K562 (cell line): ENCODE data around the gene EVA1B. TPM values are rescaled to one million over a fixed set of nuclear protein-coding genes. Genes with fewer than 3 reads are reported as not detected.
A peak's percentile ranks its signal among the peaks of the same experiment; 100 is the strongest.

Experiments
- ATAC-seq: fragments of 200-7000 bp; cut with Tn5 transposase; 3 replicates; pipeline ENCODE4 v1.9.1; 2020; ENCODE audit warnings: moderate library complexity
- BruUV-seq: library from RNA; stranded (reverse); fragments of 400-500 nt; replicated peaks from 2 replicates; lab custom pipeline; 2021; lab: Mats Ljungman, UMichigan
- CTCF ChIA-PET: fragments of 300-600 bp; formaldehyde crosslinking; extraction: SDS; loops from one replicate; lab custom pipeline; 2021; ENCODE audit warnings: low intra/inter-chr PET ratio; lab: Yijun Ruan, JAX
- POLR2A ChIA-PET: fragments of 300-600, 350-650 bp; sonication (Branson Sonifier 250); formaldehyde crosslinking; extraction: SDS; loops from one replicate; lab custom pipeline; 2021; ENCODE audit warnings: antibody characterized with exemption, inconsistent platforms; lab: Yijun Ruan, JAX
- DNase-seq, 4 experiments: peaks; one replicate each; pipeline versions ENCODE4 v3.0.0 to v3.0.0-alpha.2; 2011 to 2018; ENCODE audit warnings: low spot score in 3 of 4, mixed read lengths in 3 of 4; ENCODE audit errors: extremely low read depth in 1 of 4
- FAIRE-seq: peaks from 2 replicates; lab custom pipeline; 2011; peaks lifted over from hg19 to GRCh38; lab: Jason Lieb, UNC
- H2AFZ ChIP-seq: 2 replicates; pipeline ENCODE4 v1.6.0; 2011; ENCODE audit warnings: low read depth, low read length, control low read depth, inconsistent platforms
- H3K27ac ChIP-seq: fragments of 200-600 bp; 3 replicates; pipeline ENCODE4 v1.8.0; 2011; ENCODE audit warnings: low read depth, mild to moderate bottlenecking, control low read depth, inconsistent platforms, low read length, moderate library complexity, mixed read lengths; ENCODE audit errors: extremely low read depth
- H3K27me3 ChIP-seq, 2 experiments: fragments of 300-600 bp in 1 of 2; 2 replicates in 1 of 2; 3 replicates in 1 of 2; pipeline versions ENCODE4 v1.6.0 to v1.8.0; 2011; ENCODE audit warnings: inconsistent platforms in 2 of 2, low read length in 2 of 2, mild to moderate bottlenecking in 1 of 2, mixed read lengths in 1 of 2, moderate library complexity in 1 of 2; ENCODE audit not compliant: control insufficient read depth in 2 of 2, insufficient read depth in 2 of 2
- H3K36me3 ChIP-seq: fragments of 300-600 bp; 3 replicates; pipeline ENCODE4 v1.8.0; 2011; ENCODE audit warnings: mild to moderate bottlenecking, low read length, inconsistent platforms; ENCODE audit not compliant: control insufficient read depth, insufficient read depth
- H3K4me1 ChIP-seq, 2 experiments: fragments of 200-600 bp in 1 of 2; replicated peaks in 1 of 2; 2 replicates in 1 of 2; 3 replicates in 1 of 2; pipeline versions ENCODE4 v1.5.1 to v1.8.0; 2011; ENCODE audit warnings: inconsistent platforms in 2 of 2, low read length in 2 of 2, mild to moderate bottlenecking in 1 of 2, mixed read lengths in 1 of 2, moderate library complexity in 1 of 2; ENCODE audit not compliant: control insufficient read depth in 2 of 2, insufficient read depth in 2 of 2
- H3K4me2 ChIP-seq: 2 replicates; pipeline ENCODE4 v1.6.1; 2011; ENCODE audit warnings: low read length, control low read depth, inconsistent platforms, mixed read lengths; ENCODE audit not compliant: insufficient read depth
- H3K4me3 ChIP-seq: fragments of 200-600 bp; sonication (generic), shearing (Covaris generic); 2 replicates; pipeline ENCODE4 v1.5.1; 2016; ENCODE audit warnings: control low read depth, inconsistent platforms
- H3K79me2 ChIP-seq: fragments of 200-600 bp; 3 replicates; pipeline ENCODE4 v1.8.0; 2011; ENCODE audit warnings: low read length, inconsistent platforms; ENCODE audit not compliant: control insufficient read depth, insufficient read depth
- H3K9ac ChIP-seq, 2 experiments: 2 replicates each; pipeline versions ENCODE4 v1.6.0 to v1.6.1; 2011; ENCODE audit warnings: low read depth in 2 of 2, low read length in 2 of 2, control low read depth in 1 of 2, inconsistent platforms in 1 of 2, mild to moderate bottlenecking in 1 of 2, mixed read lengths in 1 of 2; ENCODE audit not compliant: insufficient read depth in 1 of 2
- H3K9me1 ChIP-seq: one replicate; pipeline ENCODE4 v1.6.0; 2011; ENCODE audit warnings: inconsistent platforms, mild to moderate bottlenecking, low read length, moderate library complexity; ENCODE audit not compliant: control insufficient read depth, insufficient read depth
- H3K9me3 ChIP-seq: replicated peaks from 2 replicates; pipeline ENCODE4 v1.5.1; 2011; ENCODE audit warnings: low read depth, low read length, inconsistent platforms; ENCODE audit not compliant: control insufficient read depth, insufficient read depth
- H4K20me1 ChIP-seq: replicated peaks from 2 replicates; pipeline ENCODE4 v1.6.1; 2011; ENCODE audit warnings: low read length, inconsistent platforms, mixed read lengths; ENCODE audit not compliant: control insufficient read depth, insufficient read depth
- CUX1 ChIP-seq: fragments of 200-800 bp; sonication (Bioruptor generic); IDR thresholded peaks from 2 replicates; pipeline ENCODE4 v1.6.1; 2016; ENCODE audit warnings: missing genetic modification characterization, missing compliant biosample characterization
- GABPB2 ChIP-seq: fragments of 250-450 bp; sonication (Bioruptor Pico); conservative IDR thresholded peaks from 2 replicates; pipeline ENCODE4 v1.5.1; 2021; ENCODE audit warnings: mild to moderate bottlenecking
- RAD21 ChIP-seq, 2 experiments: fragments of 250-450 bp in 1 of 2; fragments of 450-650 bp in 1 of 2; sonication (Bioruptor Pico) in 1 of 2; formaldehyde crosslinking in 1 of 2; IDR thresholded peaks in 1 of 2; conservative IDR thresholded peaks in 1 of 2; 2 replicates each; pipeline versions ENCODE4 v1.4.0 to v1.8.0; 2020 to 2022; ENCODE audit warnings: mild to moderate bottlenecking in 2 of 2, moderate library complexity in 1 of 2
- XRCC4 ChIP-seq: IDR thresholded peaks from one replicate; pipeline ENCODE4 v1.6.1; 2011; ENCODE audit not compliant: insufficient read depth, insufficient read length; ENCODE audit errors: extremely low read depth
- WGBS: fragments of 100-300 bp; shearing (Covaris generic); methylation state at CpG from one replicate; pipeline ENCODE4 v1.1.6; 2016; ENCODE audit warnings: low coverage, mixed read lengths; ENCODE audit not compliant: insufficient coverage; ENCODE audit errors: missing lambda C conversion rate; 5-methylcytosine and 5-hydroxymethylcytosine counted together
- in situ Hi-C: fragments of 300-500 bp; cut with MboI; formaldehyde crosslinking; loops from 4 replicates; pipeline ENCODE4 v1.15.0; 2018; ENCODE audit warnings: inconsistent platforms, mixed read lengths
- intact Hi-C: fragments of 100-400 bp; cut with micrococcal nuclease; formaldehyde crosslinking; loops from 2 replicates; pipeline ENCODE4 v1.14.2; 2022
- polyA plus RNA-seq, 8 experiments: library from polyadenylated mRNA; depleted of rRNA in 4 of 8; stranded (reverse) in 5 of 8; unstranded in 3 of 8; fragments of >200 nt; fragmentation: Nextera tagmentation in 2 of 8; fragmentation: Illumina TruSeq in 1 of 8; extraction: Ambion mirVana in 2 of 8; extraction: Trizol in 1 of 8; gene quantifications; 2 replicates each; pipeline versions ENCODE4 v1.2.1 to v1.2.3, GENCODE V29; 2011 to 2014; ENCODE audit warnings: inconsistent platforms in 1 of 8, missing spikeins in 1 of 8
- total RNA-seq, 7 experiments: library from RNA; depleted of rRNA in 6 of 7; stranded (reverse); fragments of >200 nt in 6 of 7; fragmentation: Illumina TruSeq in 2 of 7; extraction: Trizol in 2 of 7; gene quantifications; 2 replicates each; pipeline versions ENCODE4 v1.2.1 to v1.2.3, GENCODE V29; 2011 to 2021; ENCODE audit warnings: low replicate concordance in 1 of 7

Gene EVA1B
- total and polyA plus RNA-seq, 9 of the 15 experiments (the other 6 are each of a cell fraction or from before 2014, with no cell fraction given), result 0.08 to 65.7 (median 2.4) TPM

- Histone ChIP-seq H3K27me3 (no peaks in the 10 kb centered on the region), H3K4me3 (no peak overlapping the region), H3K9me1 (no peaks in the 10 kb centered on the region), H3K27ac (no peak overlapping the region), H3K4me2 (no peak overlapping the region), H3K9ac (peak overlapping the region in 1 of 2 experiments; percentile 62; a peak in 2 of 4 replicates), H3K36me3 (peaks cover 89% of the 10 kb centered on the region), H3K9me3 (no peaks in the 10 kb centered on the region), H3K4me1 (peaks cover 5 to 9% of the 10 kb centered on the region in 2 experiments; a peak in 4 of 5 replicates), H2AFZ (no peak overlapping the region), H3K79me2 (no peaks in the 10 kb centered on the region), H4K20me1 (peaks cover 6% of the 10 kb centered on the region; the same call in 1 of the 2 replicates)
- DNase-seq, result no peak
- no peak for FAIRE-seq
- intact Hi-C loops, result no loop called here
- no peak for ATAC-seq
- POLR2A ChIA-PET, result interaction anchor here (0.6 to 1.6 kb wide), 6 partner anchors 9 to 1595 kb away, joined by 3 to 10 read pairs (median 4); partner anchors contain the start of gene SH3D21
- 84% methylated on average over 13 of the region's 13 CpGs for WGBS
- TF ChIP-seq GABPB2 (CRISPR knock-in tag) (no peak), RAD21 (CRISPR knock-in tag; conservative IDR thresholded peaks at IDR 0.05 in 1 of 2, IDR thresholded peaks at IDR 0.05 in 1 of 2) (no peak), XRCC4 (no peak), CUX1 (CRISPR knock-in tag) (no peak)
- CTCF ChIA-PET, result no interaction called here
- BruUV-seq, result no TSS peak
- in situ Hi-C loops, result no loop called here
These were observed 28.9 kb upstream of the EVA1B start for GRCh38 chr1:36352125-36352909.
